Smooth muscle cell (in vitro differentiated cells): ENCODE results near the gene DCTPP1. TPM values are rescaled to one million over a fixed set of nuclear protein-coding genes. Genes with fewer than 3 reads are reported as not detected.

ENCODE experiments used
- DNase-seq: peaks from one replicate; lab custom pipeline; 2025; ENCODE audit not compliant: unreplicated experiment; lab: John Stamatoyannopoulos, UW
- H2AFZ ChIP-seq: fragments of 200-600 bp; sonication (generic); 2 replicates; pipeline ENCODE4 v1.6.0; 2016; ENCODE audit warnings: antibody characterized with exemption, low read depth, mild to moderate bottlenecking
- H3F3A ChIP-seq: fragments of 200-600 bp; sonication (generic); 2 replicates; pipeline ENCODE4 v1.6.0; 2017; ENCODE audit warnings: antibody characterized with exemption, low read depth
- H3K27ac ChIP-seq: fragments of 200-600 bp; sonication (generic); 2 replicates; pipeline ENCODE4 v1.5.1; 2016; ENCODE audit warnings: low read depth, mild to moderate bottlenecking
- H3K27me3 ChIP-seq: fragments of 200-600 bp; sonication (generic); 2 replicates; pipeline ENCODE4 v1.6.1; 2016; ENCODE audit warnings: low read depth, mild to moderate bottlenecking
- H3K36me3 ChIP-seq: fragments of 200-600 bp; sonication (generic); 2 replicates; pipeline ENCODE4 v1.5.1; 2016; ENCODE audit warnings: low read depth
- H3K4me1 ChIP-seq: fragments of 200-600 bp; sonication (generic); 2 replicates; pipeline ENCODE4 v1.5.1; 2016; ENCODE audit warnings: low read depth
- H3K4me2 ChIP-seq: fragments of 200-600 bp; sonication (generic); 2 replicates; pipeline ENCODE4 v1.6.0; 2016; ENCODE audit warnings: mild to moderate bottlenecking
- H3K4me3 ChIP-seq: fragments of 200-600 bp; sonication (generic); 2 replicates; pipeline ENCODE4 v1.5.1; 2016; ENCODE audit warnings: mild to moderate bottlenecking
- H3K79me2 ChIP-seq: fragments of 200-600 bp; sonication (generic); 2 replicates; pipeline ENCODE4 v1.6.0; 2016; ENCODE audit warnings: low read depth, mild to moderate bottlenecking
- H3K9ac ChIP-seq: fragments of 200-600 bp; sonication (generic); 2 replicates; pipeline ENCODE4 v1.6.0; 2016; ENCODE audit warnings: low read depth
- H3K9me3 ChIP-seq: fragments of 200-600 bp; sonication (generic); replicated peaks from 2 replicates; pipeline ENCODE4 v1.5.1; 2016; ENCODE audit warnings: low read depth
- H4K20me1 ChIP-seq: fragments of 200-600 bp; sonication (generic); 2 replicates; pipeline ENCODE4 v1.6.0; 2016; ENCODE audit warnings: low read depth
- WGBS: methylation state at CpG from one replicate; pipeline ENCODE4 v1.1.7; 2016; ENCODE audit warnings: low lambda C conversion rate; 5-methylcytosine and 5-hydroxymethylcytosine counted together
- polyA plus RNA-seq: library from polyadenylated mRNA; unstranded; fragments of >200 nt; fragmentation: Nextera tagmentation; extraction: Ambion mirVana; gene quantifications from 2 replicates; pipeline ENCODE4 v1.2.1, GENCODE V29; 2016
- total RNA-seq: library from RNA; depleted of rRNA; stranded (reverse); fragments of >200 nt; gene quantifications from 2 replicates; pipeline ENCODE4 v1.2.3, GENCODE V29; 2014
- TF ChIP-seq, protein P1 (sequence below): fragments of 200-600 bp; sonication (generic); IDR thresholded peaks from 2 replicates; pipeline ENCODE4 v1.5.1; 2017; ENCODE audit warnings: borderline replicate concordance, mild to moderate bottlenecking, antibody characterized with exemption; ENCODE audit not compliant: insufficient read depth, poor library complexity, severe bottlenecking

Gene DCTPP1
- total and polyA plus RNA-seq, 2 experiments from 2014 or later, result 18.4 to 37.8 TPM

DNA sequence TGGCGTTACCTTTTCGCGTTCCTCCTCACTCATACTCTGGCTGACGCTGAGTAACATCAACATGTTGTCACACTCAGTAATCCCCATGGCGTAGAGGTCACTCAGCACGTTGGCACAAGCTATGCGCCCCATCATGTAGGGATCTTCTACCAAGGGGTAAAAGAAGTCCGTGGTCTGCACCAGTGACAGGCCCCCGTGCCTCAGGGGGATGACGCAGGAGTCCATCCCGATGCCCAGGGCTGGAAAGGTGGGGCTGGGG is 15.2 kb upstream of the DCTPP1 start:
- Histone ChIP-seq H3K4me2 (peak overlapping the region; percentile 93), H2AFZ (peak overlapping the region; percentile 90), H3K36me3 (no peaks in the 10 kb centered on the region), H3K4me3 (peak overlapping the region; percentile 87), H3K4me1 (peaks cover 8% of the 10 kb centered on the region), H3K27me3 (no peaks in the 10 kb centered on the region), H3K9ac (peak overlapping the region; percentile 97), H3K27ac (peak overlapping the region; percentile 97), H3K9me3 (no peaks in the 10 kb centered on the region), H3F3A (no peaks in the 10 kb centered on the region), H4K20me1 (peaks cover 4% of the 10 kb centered on the region), H3K79me2 (peaks cover 8% of the 10 kb centered on the region)
- WGBS, result 47% methylated on average over 11 of the region's 11 CpGs
- DNase-seq, result no peak
- TF ChIP-seq, protein P1, sequence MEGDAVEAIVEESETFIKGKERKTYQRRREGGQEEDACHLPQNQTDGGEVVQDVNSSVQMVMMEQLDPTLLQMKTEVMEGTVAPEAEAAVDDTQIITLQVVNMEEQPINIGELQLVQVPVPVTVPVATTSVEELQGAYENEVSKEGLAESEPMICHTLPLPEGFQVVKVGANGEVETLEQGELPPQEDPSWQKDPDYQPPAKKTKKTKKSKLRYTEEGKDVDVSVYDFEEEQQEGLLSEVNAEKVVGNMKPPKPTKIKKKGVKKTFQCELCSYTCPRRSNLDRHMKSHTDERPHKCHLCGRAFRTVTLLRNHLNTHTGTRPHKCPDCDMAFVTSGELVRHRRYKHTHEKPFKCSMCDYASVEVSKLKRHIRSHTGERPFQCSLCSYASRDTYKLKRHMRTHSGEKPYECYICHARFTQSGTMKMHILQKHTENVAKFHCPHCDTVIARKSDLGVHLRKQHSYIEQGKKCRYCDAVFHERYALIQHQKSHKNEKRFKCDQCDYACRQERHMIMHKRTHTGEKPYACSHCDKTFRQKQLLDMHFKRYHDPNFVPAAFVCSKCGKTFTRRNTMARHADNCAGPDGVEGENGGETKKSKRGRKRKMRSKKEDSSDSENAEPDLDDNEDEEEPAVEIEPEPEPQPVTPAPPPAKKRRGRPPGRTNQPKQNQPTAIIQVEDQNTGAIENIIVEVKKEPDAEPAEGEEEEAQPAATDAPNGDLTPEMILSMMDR, result no peak

DNA sequence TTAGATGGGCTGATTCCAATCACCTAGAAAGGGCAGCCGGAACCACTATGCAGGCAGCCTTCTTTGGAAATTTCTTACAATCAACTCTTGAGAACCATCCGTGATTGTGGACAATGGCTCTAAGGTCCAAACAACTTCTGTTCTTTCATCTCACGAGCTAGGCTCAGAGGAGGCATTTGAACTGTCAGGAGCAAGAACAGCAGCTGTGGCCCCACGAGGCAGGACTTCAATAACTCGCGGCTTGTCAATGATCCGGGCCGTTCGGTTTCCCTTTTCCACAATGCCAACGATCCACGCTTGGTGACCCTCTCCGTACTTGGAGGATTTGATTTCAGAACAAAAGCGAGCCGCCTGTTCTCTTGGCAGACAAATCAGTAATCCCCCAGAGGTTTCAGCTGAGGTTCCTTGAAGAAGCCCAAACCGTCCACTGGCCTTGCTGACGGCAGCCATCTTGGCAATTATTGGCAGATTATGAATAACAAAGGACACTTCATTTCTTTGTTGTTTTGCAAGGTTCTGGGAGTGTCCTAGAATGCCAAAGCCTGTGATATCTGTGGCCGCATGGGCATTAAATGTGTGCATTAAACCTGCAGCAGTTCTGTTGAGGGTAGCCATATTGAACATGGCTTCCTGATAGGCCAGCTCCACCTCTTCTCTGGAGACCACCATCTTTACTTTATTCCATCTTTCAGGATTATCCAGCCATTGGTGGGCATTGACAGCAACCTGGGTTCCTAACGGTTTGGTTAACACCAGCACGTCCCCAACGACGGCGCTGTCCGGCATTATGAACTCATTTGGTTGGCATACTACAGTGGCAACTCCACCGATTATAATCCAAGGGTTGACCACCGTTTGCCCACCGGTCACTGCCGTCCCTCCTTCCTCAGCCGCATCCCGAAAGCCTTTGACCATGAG is 14.7 kb upstream of the DCTPP1 start:
- H3K4me1 ChIP-seq, result peaks cover 8% of the 10 kb centered on the region
- H3K79me2 ChIP-seq, result peaks cover 8% of the 10 kb centered on the region
- peak overlapping the region; percentile 90 for H2AFZ ChIP-seq
- TF ChIP-seq, protein P1, result no peak
- H3K27ac ChIP-seq, result peak overlapping the region; percentile 97
- H3K4me3 ChIP-seq, result peak overlapping the region; percentile 87
- H3K36me3 ChIP-seq, result no peaks in the 10 kb centered on the region
- WGBS, result 97% methylated on average over 29 of the region's 29 CpGs
- H3K4me2 ChIP-seq, result peak overlapping the region; percentile 93
- peak overlapping the region; percentile 97 for H3K9ac ChIP-seq
- H3K9me3 ChIP-seq, result no peaks in the 10 kb centered on the region
- H3F3A ChIP-seq, result no peaks in the 10 kb centered on the region
- no peaks in the 10 kb centered on the region for H3K27me3 ChIP-seq
- peaks cover 4% of the 10 kb centered on the region for H4K20me1 ChIP-seq
- no peak for DNase-seq

DNA sequence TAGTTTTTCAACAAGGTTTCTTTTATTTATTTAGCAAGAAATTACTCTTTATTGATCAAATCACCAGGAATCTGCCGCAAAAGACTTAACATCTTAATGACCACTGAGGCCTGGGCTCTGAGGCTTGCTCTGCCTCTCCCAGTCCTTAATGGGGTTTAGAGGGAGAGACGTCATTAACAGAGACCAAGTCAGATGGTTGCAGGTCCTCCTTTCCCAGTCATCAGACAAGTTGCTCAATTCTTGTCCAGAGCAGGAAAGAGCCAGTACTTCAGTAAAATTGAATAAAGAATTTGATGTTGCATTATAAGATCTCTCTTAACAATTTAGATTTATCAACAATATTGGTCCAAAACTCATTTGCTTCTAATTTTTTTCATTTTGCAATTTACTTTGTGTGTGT is 13.8 kb upstream of the DCTPP1 start:
- TF ChIP-seq, protein P1, result no peak

More for the DNA sequence above, 13.8 kb upstream of the DCTPP1 start:
- Histone ChIP-seq H3K36me3 (no peaks in the 10 kb centered on the region), H3F3A (no peaks in the 10 kb centered on the region), H3K27ac (no peak overlapping the region), H3K4me2 (no peak overlapping the region), H3K4me3 (no peak overlapping the region), H3K27me3 (no peaks in the 10 kb centered on the region), H3K79me2 (peaks cover 8% of the 10 kb centered on the region), H3K9ac (no peak overlapping the region), H3K4me1 (peaks cover 8% of the 10 kb centered on the region), H2AFZ (no peak overlapping the region), H4K20me1 (peaks cover 4% of the 10 kb centered on the region), H3K9me3 (no peaks in the 10 kb centered on the region)
- WGBS, result 86% methylated on average over 2 of the region's 2 CpGs
- no peak for DNase-seq
